ENCODE data around the gene SMAD4. TPM values are rescaled to one million over a fixed set of nuclear protein-coding genes. Genes with fewer than 3 reads are reported as not detected.
A peak's percentile ranks its signal among the peaks of the same experiment; 100 is the strongest.

Gene SMAD4
- total and polyA plus RNA-seq, 2 donors (not counting 1 experiment from before 2014, with no cell fraction given): 34.8 to 136 TPM

DNA sequence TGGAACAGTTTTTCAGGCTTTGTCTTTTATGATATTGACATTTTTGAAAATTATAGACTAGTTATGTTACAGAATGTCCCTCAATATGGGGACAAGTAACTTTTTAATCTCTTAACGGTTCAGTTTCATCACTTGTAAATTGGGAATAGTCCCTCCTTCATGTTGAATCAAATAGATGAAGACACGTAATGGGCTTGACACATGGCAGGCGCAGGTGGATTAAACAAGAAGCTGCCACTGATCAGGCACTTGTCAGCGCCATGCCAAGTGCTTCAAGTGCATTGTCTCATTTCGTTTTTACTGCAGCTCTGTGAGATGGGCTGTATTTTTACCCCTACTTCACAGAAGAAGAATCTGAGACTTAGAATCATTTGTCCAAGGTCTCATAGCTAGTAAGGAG, 9.5 kb upstream of the SMAD4 start:
- no peak for DNase-seq
- Mint-ChIP-seq H3K4me1 (no peaks in the 10 kb centered on the region), H3K4me3 (no peak overlapping the region), H3K27ac (no peak overlapping the region), H3K9me3 (ENCODE audit: insufficient read depth) (no peaks in the 10 kb centered on the region), H3K27me3 (no peaks in the 10 kb centered on the region)
- Histone ChIP-seq H3K27me3 (replicated peaks in 1 of 4; ENCODE audit: control extremely low read depth in 1 of 4, control insufficient read depth in 3 of 4, insufficient read depth in 4 of 4, low read length in 3 of 4) (no peaks in the 10 kb centered on the region), H3K4me2 (replicated peaks; ENCODE audit: low read depth, low read length, poor library complexity, severe bottlenecking) (no peak overlapping the region), H3K9me3 (ENCODE audit: control extremely low read depth in 1 of 3, control insufficient read depth in 2 of 3, insufficient read depth in 1 of 3, low read length in 2 of 3) (no peaks in the 10 kb centered on the region), H3K9ac (ENCODE audit: low read length) (no peak overlapping the region), H3K4me3 (ENCODE audit: control extremely low read depth in 1 of 5, extremely low read depth in 1 of 5, insufficient read depth in 1 of 5, low read depth in 2 of 5, low read length in 4 of 5) (no peak overlapping the region), H3K79me2 (ENCODE audit: control insufficient read depth, insufficient read depth, low read length) (peaks cover 9% of the 10 kb centered on the region), H3K36me3 (replicated peaks in 1 of 2; ENCODE audit: control extremely low read depth in 1 of 2, control insufficient read depth in 1 of 2, extremely low read depth in 1 of 2, insufficient read depth in 2 of 2, low read length in 1 of 2) (peaks cover 0 to 3% of the 10 kb centered on the region in 2 experiments), H2AFZ (ENCODE audit: insufficient read depth, low read depth, low read length, poor library complexity, severe bottlenecking) (no peak overlapping the region), H3K4me1 (ENCODE audit: control insufficient read depth in 2 of 2, insufficient read depth in 2 of 2, low read length in 2 of 2) (no peaks in the 10 kb centered on the region), H3K27ac (ENCODE audit: low read length in 2 of 2) (no peak overlapping the region), H4K20me1 (ENCODE audit: control insufficient read depth, insufficient read depth, low read length, poor library complexity, severe bottlenecking) (no peaks in the 10 kb centered on the region)
- ChIA-PET POLR2A (no interaction called here), CTCF (no interaction called here)
- 100% methylated on average over 4 of the region's 5 CpGs for WGBS (ENCODE audit: insufficient coverage)
- TF ChIP-seq EZH2 (IDR thresholded peaks at IDR 0.05; ENCODE audit: borderline replicate concordance, insufficient read depth, low read depth, low read length, poor library complexity, severe bottlenecking): no peak
- TF ChIP-seq, protein P1, sequence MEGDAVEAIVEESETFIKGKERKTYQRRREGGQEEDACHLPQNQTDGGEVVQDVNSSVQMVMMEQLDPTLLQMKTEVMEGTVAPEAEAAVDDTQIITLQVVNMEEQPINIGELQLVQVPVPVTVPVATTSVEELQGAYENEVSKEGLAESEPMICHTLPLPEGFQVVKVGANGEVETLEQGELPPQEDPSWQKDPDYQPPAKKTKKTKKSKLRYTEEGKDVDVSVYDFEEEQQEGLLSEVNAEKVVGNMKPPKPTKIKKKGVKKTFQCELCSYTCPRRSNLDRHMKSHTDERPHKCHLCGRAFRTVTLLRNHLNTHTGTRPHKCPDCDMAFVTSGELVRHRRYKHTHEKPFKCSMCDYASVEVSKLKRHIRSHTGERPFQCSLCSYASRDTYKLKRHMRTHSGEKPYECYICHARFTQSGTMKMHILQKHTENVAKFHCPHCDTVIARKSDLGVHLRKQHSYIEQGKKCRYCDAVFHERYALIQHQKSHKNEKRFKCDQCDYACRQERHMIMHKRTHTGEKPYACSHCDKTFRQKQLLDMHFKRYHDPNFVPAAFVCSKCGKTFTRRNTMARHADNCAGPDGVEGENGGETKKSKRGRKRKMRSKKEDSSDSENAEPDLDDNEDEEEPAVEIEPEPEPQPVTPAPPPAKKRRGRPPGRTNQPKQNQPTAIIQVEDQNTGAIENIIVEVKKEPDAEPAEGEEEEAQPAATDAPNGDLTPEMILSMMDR (IDR thresholded peaks at IDR 0.05): no peak
- intact Hi-C loops (cut with micrococcal nuclease): no loop called here
- no peak for ATAC-seq (ENCODE audit: low read depth)

DNA sequence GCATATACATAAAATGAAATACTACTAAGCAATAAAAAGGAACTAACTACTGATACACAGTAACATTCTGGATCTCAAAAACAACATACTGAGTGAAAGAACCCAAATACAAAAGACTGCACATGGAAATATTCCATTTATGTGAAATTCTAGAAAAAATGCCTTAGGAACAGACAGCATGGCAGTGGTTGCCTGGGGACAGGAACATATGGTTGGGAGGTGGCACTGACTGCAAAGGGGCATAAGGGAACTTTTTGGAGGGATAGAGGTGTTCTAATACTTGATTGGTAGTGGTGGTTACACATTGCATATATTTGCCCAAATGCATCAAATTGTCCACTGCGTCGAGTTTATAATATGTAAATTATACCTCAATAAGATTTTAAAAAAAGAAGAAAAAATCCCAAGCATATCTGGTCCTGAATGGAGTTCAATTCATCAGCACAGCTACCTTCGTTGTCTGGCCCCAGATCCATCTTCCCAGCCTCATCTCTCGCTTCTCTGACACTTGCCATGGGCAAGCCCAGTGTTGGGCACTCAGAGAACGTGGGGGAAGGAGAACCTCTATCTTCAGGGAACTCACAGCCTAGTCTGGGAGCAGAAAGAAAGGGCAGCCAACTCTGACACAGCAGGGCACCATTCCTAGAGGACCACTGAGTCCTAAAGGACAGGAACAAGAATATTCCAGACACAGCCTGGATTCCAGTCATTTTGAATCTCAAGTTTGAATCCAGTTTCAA, 8.6 kb upstream of the SMAD4 start:
- ATAC-seq (ENCODE audit: low read depth): no peak
- peaks cover 0 to 3% of the 10 kb centered on the region in 2 experiments for H3K36me3 ChIP-seq (replicated peaks in 1 of 2; ENCODE audit: control extremely low read depth in 1 of 2, control insufficient read depth in 1 of 2, extremely low read depth in 1 of 2, insufficient read depth in 2 of 2, low read length in 1 of 2)
- H3K4me3 ChIP-seq (ENCODE audit: control extremely low read depth in 1 of 5, extremely low read depth in 1 of 5, insufficient read depth in 1 of 5, low read depth in 2 of 5, low read length in 4 of 5): no peak overlapping the region
- no peak overlapping the region for H2AFZ ChIP-seq (ENCODE audit: insufficient read depth, low read depth, low read length, poor library complexity, severe bottlenecking)
- no peaks in the 10 kb centered on the region for H3K4me1 ChIP-seq (ENCODE audit: control insufficient read depth in 2 of 2, insufficient read depth in 2 of 2, low read length in 2 of 2)
- ChIA-PET POLR2A (no interaction called here), CTCF (no interaction called here)
- intact Hi-C loops (cut with micrococcal nuclease): no loop called here
- no peaks in the 10 kb centered on the region for H3K27me3 ChIP-seq (replicated peaks in 1 of 4; ENCODE audit: control extremely low read depth in 1 of 4, control insufficient read depth in 3 of 4, insufficient read depth in 4 of 4, low read length in 3 of 4)
- H3K9me3 ChIP-seq (ENCODE audit: control extremely low read depth in 1 of 3, control insufficient read depth in 2 of 3, insufficient read depth in 1 of 3, low read length in 2 of 3): no peaks in the 10 kb centered on the region
- WGBS (ENCODE audit: insufficient coverage): 91% methylated on average over 3 of the region's 5 CpGs
- Mint-ChIP-seq H3K4me1 (no peaks in the 10 kb centered on the region), H3K27ac (peak overlapping the region; percentile 21), H3K9me3 (ENCODE audit: insufficient read depth) (no peaks in the 10 kb centered on the region), H3K27me3 (no peaks in the 10 kb centered on the region), H3K4me3 (no peak overlapping the region)
- no peak overlapping the region for H3K27ac ChIP-seq (ENCODE audit: low read length in 2 of 2)
- H3K79me2 ChIP-seq (ENCODE audit: control insufficient read depth, insufficient read depth, low read length): peaks cover 18% of the 10 kb centered on the region
- TF ChIP-seq, protein P1 (IDR thresholded peaks at IDR 0.05): no peak
- no peak for TF ChIP-seq EZH2 (IDR thresholded peaks at IDR 0.05; ENCODE audit: borderline replicate concordance, insufficient read depth, low read depth, low read length, poor library complexity, severe bottlenecking)
- DNase-seq: no peak
- peaks cover 7% of the 10 kb centered on the region for H4K20me1 ChIP-seq (ENCODE audit: control insufficient read depth, insufficient read depth, low read length, poor library complexity, severe bottlenecking)
- H3K4me2 ChIP-seq (replicated peaks; ENCODE audit: low read depth, low read length, poor library complexity, severe bottlenecking): no peak overlapping the region
- no peak overlapping the region for H3K9ac ChIP-seq (ENCODE audit: low read length)
